PC-3 (cell line): Measurements from ENCODE around the gene MGLL. TPM values are rescaled to one million over a fixed set of nuclear protein-coding genes. Genes with fewer than 3 reads are reported as not detected.

ENCODE experiments used
- ATAC-seq: fragments of 200-7000 bp; cut with Tn5 transposase; 2 replicates; pipeline ENCODE4 v1.9.1; 2020; ENCODE audit warnings: mild to moderate bottlenecking, moderate library complexity
- BruUV-seq: library from RNA; stranded (reverse); fragments of 400-500 nt; replicated peaks from 2 replicates; lab custom pipeline; 2021; lab: Mats Ljungman, UMichigan
- CTCF ChIA-PET: fragments of 300-600 bp; sonication (Branson Sonifier 250); formaldehyde crosslinking; loops from one replicate; lab custom pipeline; 2022; ENCODE audit warnings: antibody characterized with exemption; lab: Charles Lee
- POLR2A ChIA-PET: fragments of 300-600 bp; sonication (Branson Sonifier 250); formaldehyde crosslinking; loops from one replicate; lab custom pipeline; 2022; ENCODE audit warnings: antibody characterized with exemption; ENCODE audit not compliant: unreplicated experiment; lab: Charles Lee
- DNase-seq: peaks from one replicate; pipeline ENCODE4 v3.0.0-alpha.2; 2015
- H2AFZ ChIP-seq: fragments of 300-600 bp; sonication (generic); 2 replicates; pipeline ENCODE4 v1.6.0; 2016; ENCODE audit warnings: antibody characterized with exemption, low read length
- H3F3A ChIP-seq: fragments of 300-600 bp; sonication (generic); one replicate; pipeline ENCODE4 v1.6.0; 2017; ENCODE audit warnings: antibody characterized with exemption, low read length, control low read depth, mild to moderate bottlenecking; ENCODE audit not compliant: unreplicated experiment
- H3K27ac ChIP-seq: fragments of 300-600 bp; sonication (generic); 2 replicates; pipeline ENCODE4 v1.5.1; 2016; ENCODE audit warnings: mild to moderate bottlenecking, low read length
- H3K27me3 ChIP-seq: fragments of 300-600 bp; sonication (generic); 2 replicates; pipeline ENCODE4 v1.6.1; 2016; ENCODE audit warnings: low read length, mixed read lengths
- H3K36me3 ChIP-seq: fragments of 300-600 bp; sonication (generic); 2 replicates; pipeline ENCODE4 v1.6.1; 2016; ENCODE audit warnings: low read depth, mixed run types, low read length, mixed read lengths
- H3K4me1 ChIP-seq: fragments of 300-600 bp; sonication (generic); 2 replicates; pipeline ENCODE4 v1.5.1; 2016; ENCODE audit warnings: low read length; ENCODE audit not compliant: insufficient read depth
- H3K4me2 ChIP-seq: fragments of 300-600 bp; sonication (generic); 2 replicates; pipeline ENCODE4 v1.6.0; 2016; ENCODE audit warnings: low read length
- H3K4me3 ChIP-seq: fragments of 300-600 bp; sonication (generic); 2 replicates; pipeline ENCODE4 v1.5.1; 2016; ENCODE audit warnings: mild to moderate bottlenecking, low read length, mixed read lengths
- H3K79me2 ChIP-seq: fragments of 300-600 bp; sonication (generic); 2 replicates; pipeline ENCODE4 v1.6.1; 2017; ENCODE audit warnings: low read length, mixed read lengths
- H3K9ac ChIP-seq: fragments of 300-600 bp; sonication (generic); 2 replicates; pipeline ENCODE4 v1.6.0; 2016; ENCODE audit warnings: mild to moderate bottlenecking, low read length
- H3K9me2 ChIP-seq: fragments of 300-600 bp; sonication (generic); replicated peaks from 2 replicates; pipeline ENCODE4 v1.6.1; 2016; ENCODE audit warnings: mixed run types, low read length, mixed read lengths
- H3K9me3 ChIP-seq: fragments of 300-600 bp; sonication (generic); 2 replicates; pipeline ENCODE4 v1.6.1; 2016; ENCODE audit warnings: low read length, mixed read lengths
- H4K20me1 ChIP-seq: fragments of 300-600 bp; sonication (generic); 2 replicates; pipeline ENCODE4 v1.6.1; 2016; ENCODE audit warnings: low read length, mixed read lengths
- EZH2 ChIP-seq: fragments of 300-600 bp; sonication (generic); IDR thresholded peaks from one replicate; pipeline ENCODE4 v1.6.1; 2017; ENCODE audit warnings: antibody characterized with exemption, mild to moderate bottlenecking, low read length; ENCODE audit not compliant: unreplicated experiment
- EZH2phosphoT487 ChIP-seq: fragments of 300-600 bp; sonication (generic); IDR thresholded peaks from 2 replicates; pipeline ENCODE4 v1.6.1; 2018; ENCODE audit warnings: mild to moderate bottlenecking, antibody characterized with exemption, low read length, borderline replicate concordance
- intact Hi-C: fragments of 100-400 bp; cut with micrococcal nuclease; formaldehyde crosslinking; loops from 2 replicates; pipeline ENCODE4 v1.9.0; 2023
- total RNA-seq: library from RNA; depleted of rRNA; stranded (reverse); fragments of >200 nt; gene quantifications from 2 replicates; pipeline ENCODE4 v1.2.3, GENCODE V29; 2014
- TF ChIP-seq, protein P1 (sequence below): fragments of 300-600 bp; sonication (generic); conservative IDR thresholded peaks from 2 replicates; pipeline ENCODE4 v1.5.1; 2017; ENCODE audit warnings: antibody characterized with exemption, low read depth, mild to moderate bottlenecking, low read length

The MGLL gene
- total RNA-seq, 1 experiment from 2014 or later, result 38.7 TPM

DNA sequence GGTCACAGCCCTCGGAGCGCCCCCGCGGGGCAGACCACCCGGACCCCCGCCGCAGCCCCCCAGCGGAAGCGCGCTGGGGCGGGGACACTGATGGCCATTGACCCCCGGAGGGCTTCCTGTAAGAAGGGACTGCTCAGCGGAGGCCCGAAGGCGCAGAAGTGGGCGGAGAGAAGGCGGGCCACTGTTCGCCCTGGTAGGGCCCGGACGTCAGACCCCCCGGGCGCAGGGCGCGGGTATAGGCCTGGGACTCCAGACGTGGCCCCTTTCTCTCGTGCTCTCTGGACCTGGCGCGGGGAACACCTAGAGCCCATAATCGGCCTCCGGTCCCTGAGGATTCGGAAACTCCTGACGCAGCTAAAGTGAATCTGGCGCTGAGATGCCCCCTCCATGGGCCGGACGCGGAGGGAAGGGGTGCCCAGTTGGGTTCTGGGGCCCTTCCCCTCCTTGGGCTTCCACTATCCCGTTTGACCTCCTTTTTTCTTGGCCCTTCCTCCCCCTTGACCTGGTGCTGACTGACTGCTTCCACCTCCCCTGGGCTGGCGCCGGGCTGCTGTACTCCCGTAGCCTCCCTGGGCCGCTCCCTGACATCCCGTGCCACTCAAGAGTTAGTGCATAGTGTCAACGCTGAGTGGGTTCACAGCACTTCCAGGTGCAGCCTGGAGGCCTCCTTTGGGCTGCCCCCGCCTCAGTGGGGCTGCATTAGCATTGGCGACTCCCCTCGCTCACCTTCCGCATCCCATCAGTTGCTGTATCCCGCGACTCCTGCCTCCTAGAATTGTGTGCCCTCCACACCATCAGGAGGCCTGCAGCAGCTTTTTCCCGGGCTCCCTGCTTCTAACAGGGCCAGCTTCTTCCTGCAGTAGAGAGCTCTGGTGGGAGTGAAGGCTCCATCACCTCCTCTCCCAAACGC, 148.9 kb downstream of the MGLL start:
- TSS peak; percentile 43 for BruUV-seq
- H3K4me2 ChIP-seq, result peak overlapping the region; percentile 78
- H3K9me3 ChIP-seq, result no peaks in the 10 kb centered on the region
- ChIA-PET CTCF (no interaction called here), POLR2A (interaction anchor here (0.5 to 0.7 kb wide), 2 partner anchors 40 to 1269 kb away, joined by 4 to 7 read pairs; no protein-coding TSS in a partner anchor)
- no peaks in the 10 kb centered on the region for H3K27me3 ChIP-seq
- H3K4me3 ChIP-seq, result peak overlapping the region; percentile 84
- peak overlapping the region; percentile 48; the same call in 1 of the 2 replicates for H3K9ac ChIP-seq
- no peaks in the 10 kb centered on the region for H3K9me2 ChIP-seq
- H2AFZ ChIP-seq, result peak overlapping the region; percentile 76
- no peak overlapping the region for H3K27ac ChIP-seq
- H3K79me2 ChIP-seq, result no peaks in the 10 kb centered on the region
- H3F3A ChIP-seq, result no peaks in the 10 kb centered on the region
- H4K20me1 ChIP-seq, result no peaks in the 10 kb centered on the region
- TF ChIP-seq EZH2 (no peak), EZH2phosphoT487 (no peak)
- TF ChIP-seq, protein P1, sequence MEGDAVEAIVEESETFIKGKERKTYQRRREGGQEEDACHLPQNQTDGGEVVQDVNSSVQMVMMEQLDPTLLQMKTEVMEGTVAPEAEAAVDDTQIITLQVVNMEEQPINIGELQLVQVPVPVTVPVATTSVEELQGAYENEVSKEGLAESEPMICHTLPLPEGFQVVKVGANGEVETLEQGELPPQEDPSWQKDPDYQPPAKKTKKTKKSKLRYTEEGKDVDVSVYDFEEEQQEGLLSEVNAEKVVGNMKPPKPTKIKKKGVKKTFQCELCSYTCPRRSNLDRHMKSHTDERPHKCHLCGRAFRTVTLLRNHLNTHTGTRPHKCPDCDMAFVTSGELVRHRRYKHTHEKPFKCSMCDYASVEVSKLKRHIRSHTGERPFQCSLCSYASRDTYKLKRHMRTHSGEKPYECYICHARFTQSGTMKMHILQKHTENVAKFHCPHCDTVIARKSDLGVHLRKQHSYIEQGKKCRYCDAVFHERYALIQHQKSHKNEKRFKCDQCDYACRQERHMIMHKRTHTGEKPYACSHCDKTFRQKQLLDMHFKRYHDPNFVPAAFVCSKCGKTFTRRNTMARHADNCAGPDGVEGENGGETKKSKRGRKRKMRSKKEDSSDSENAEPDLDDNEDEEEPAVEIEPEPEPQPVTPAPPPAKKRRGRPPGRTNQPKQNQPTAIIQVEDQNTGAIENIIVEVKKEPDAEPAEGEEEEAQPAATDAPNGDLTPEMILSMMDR, result no peak
- DNase-seq, result peak; percentile 19
- H3K4me1 ChIP-seq, result peaks cover 6% of the 10 kb centered on the region
- ATAC-seq, result peak; percentile 67
- intact Hi-C loops, result no loop called here
- H3K36me3 ChIP-seq, result no peaks in the 10 kb centered on the region

DNA sequence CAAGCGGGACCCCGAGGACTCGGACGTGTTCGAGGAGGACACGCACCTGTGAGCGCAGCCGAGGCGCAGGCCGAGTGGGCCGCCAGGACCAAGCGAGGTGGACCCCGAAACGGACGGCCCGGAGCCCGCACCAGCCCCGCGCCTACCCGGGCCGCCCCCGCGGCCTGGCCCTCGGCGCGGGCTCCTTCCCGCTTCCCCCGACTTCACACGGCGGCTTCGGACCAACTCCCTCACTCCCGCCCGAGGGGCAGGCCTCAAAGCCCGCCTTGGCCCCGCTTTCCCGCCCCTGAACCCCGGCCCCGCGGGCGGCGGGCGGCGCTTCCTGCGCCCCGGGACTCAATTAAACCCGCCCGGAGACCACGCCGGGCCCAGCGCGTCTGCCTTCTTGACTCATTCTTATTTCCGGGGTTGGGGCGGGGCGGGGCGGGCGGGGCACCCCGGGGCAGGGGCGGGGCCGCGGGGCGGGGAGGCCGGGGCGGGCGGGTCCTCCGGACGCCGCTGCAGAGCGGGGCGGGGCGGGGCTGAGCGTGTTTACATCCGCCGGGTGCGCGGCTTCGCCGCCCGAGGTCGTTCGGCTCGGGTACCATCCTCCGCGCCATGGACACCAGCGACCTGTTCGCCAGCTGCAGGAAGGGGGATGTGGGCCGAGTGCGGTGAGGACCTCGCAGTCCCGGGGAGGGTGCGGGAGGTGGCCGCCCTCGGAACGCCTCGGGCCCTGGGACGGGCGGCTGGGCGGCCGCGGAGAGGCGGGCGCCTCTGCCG, 149.7 kb downstream of the MGLL start, which contains the start of gene ABTB1:
Gene ABTB1, plus strand, starts transcription at position 524 of the 762 bp plus-strand sequence. Its CDS starts 74 bp downstream, at position 598.
- ATAC-seq (peak; percentile 80), DNase-seq (peak; percentile 65)
- Histone ChIP-seq H4K20me1 (no peaks in the 10 kb centered on the region), H3K4me3 (peak within 1 kb of the TSS; percentile 84), H3K27ac (peak within 1 kb of the TSS; percentile 57), H3K4me2 (peak within 1 kb of the TSS; percentile 92), H3K36me3 (no peaks in the 10 kb centered on the region), H3K9me3 (no peaks in the 10 kb centered on the region), H3K9ac (peak within 1 kb of the TSS; percentile 91), H3F3A (no peaks in the 10 kb centered on the region), H2AFZ (peak within 1 kb of the TSS; percentile 76), H3K4me1 (peaks cover 6% of the 10 kb centered on the region), H3K27me3 (no peaks in the 10 kb centered on the region), H3K9me2 (no peaks in the 10 kb centered on the region), H3K79me2 (no peaks in the 10 kb centered on the region)
- TF ChIP-seq, protein P1, result no peak
- TF ChIP-seq EZH2phosphoT487 (no peak), EZH2 (no peak)
- intact Hi-C loops, result no loop called here
- CTCF ChIA-PET, result no interaction called here
- BruUV-seq, result no TSS peak
- POLR2A ChIA-PET, result interaction anchor here (0.7 kb wide), 1 partner anchor 41 kb away, joined by 7 read pairs; no protein-coding TSS in a partner anchor
